SK-N-SH treated with all-trans-retinoic acid at 6 μM for 48 hours (cell line): ENCODE measurements around the gene PRKCG.

Source experiments
- BACH2 ChIP-seq: fragments of 250-450 bp; sonication (Bioruptor Pico); IDR thresholded peaks from 2 replicates; pipeline ENCODE4 v1.9.0; 2021; ENCODE audit warnings: mild to moderate bottlenecking, borderline replicate concordance
- POU6F1 ChIP-seq: fragments of 250-450 bp; sonication (Bioruptor Pico); IDR thresholded peaks from 2 replicates; pipeline ENCODE4 v1.8.0; 2021; ENCODE audit warnings: low read depth, mild to moderate bottlenecking, moderate library complexity, borderline replicate concordance
- PPARA ChIP-seq: fragments of 250-450 bp; sonication (Bioruptor Pico); IDR thresholded peaks from 2 replicates; pipeline ENCODE4 v1.5.0; 2020; ENCODE audit warnings: mild to moderate bottlenecking, borderline replicate concordance
- RARB ChIP-seq: fragments of 250-450 bp; sonication (Bioruptor Pico); IDR thresholded peaks from 2 replicates; pipeline ENCODE4 v1.8.0; 2021; ENCODE audit warnings: mild to moderate bottlenecking, moderate library complexity
- ZFP30 ChIP-seq: fragments of 450-650 bp; formaldehyde crosslinking; IDR thresholded peaks from 2 replicates; pipeline ENCODE4 v1.5.0; 2022; ENCODE audit warnings: mild to moderate bottlenecking, moderate library complexity

- no peak for TF ChIP-seq RARB (CRISPR knock-in tag)
- TF ChIP-seq PPARA (CRISPR knock-in tag): no peak
- TF ChIP-seq BACH2 (CRISPR knock-in tag): no peak
- no peak for TF ChIP-seq ZFP30
- no peak for TF ChIP-seq POU6F1
Observed at GRCh38 chr19:53878776-53879139, 3.2 kb upstream of the PRKCG start.
